SK-N-MC (cell line): Measurements from ENCODE around the gene TP53BP2.
"Not testable (repeated sequence)": the region's sequence is repeated elsewhere in the genome, so short reads cannot be mapped to it uniquely, and the experiment has no call there.

ENCODE experiments used
- DNase-seq: peaks from one replicate; pipeline ENCODE4 v3.0.0-alpha.2; 2011; ENCODE audit warnings: low read depth, low spot score
- H3K27ac ChIP-seq: fragments of 200-600 bp; sonication (generic); 2 replicates; pipeline ENCODE4 v1.5.1; 2016; ENCODE audit warnings: mixed run types
- H3K36me3 ChIP-seq: fragments of 200-600 bp; sonication (generic); 2 replicates; pipeline ENCODE4 v1.6.1; 2017; ENCODE audit warnings: antibody characterized with exemption, low read length, mixed read lengths; ENCODE audit not compliant: insufficient read depth
- H3K4me3 ChIP-seq: fragments of 200-600 bp; sonication (generic); 2 replicates; pipeline ENCODE4 v1.5.1; 2016
- H3K9ac ChIP-seq: fragments of 200-600 bp; sonication (generic); 2 replicates; pipeline ENCODE4 v1.8.0; 2017; ENCODE audit warnings: mixed run types, mixed read lengths; ENCODE audit not compliant: insufficient read length
- H3K9me3 ChIP-seq: fragments of 200-600 bp; sonication (generic); 2 replicates; pipeline ENCODE4 v1.6.1; 2017; ENCODE audit warnings: low read depth, mild to moderate bottlenecking, antibody characterized with exemption, low read length, moderate library complexity, mixed read lengths
- EZH2 ChIP-seq: fragments of 200-600 bp; sonication (generic); IDR thresholded peaks from one replicate; pipeline ENCODE4 v1.6.1; 2017; ENCODE audit warnings: antibody characterized with exemption
- FOXP2 ChIP-seq: optimal IDR thresholded peaks from 2 replicates; pipeline ENCODE3; 2011; ENCODE audit warnings: mild to moderate bottlenecking, moderate library complexity; ENCODE audit not compliant: insufficient read depth; ENCODE audit errors: extremely low read length, control extremely low read depth
- POLR2AphosphoS5 ChIP-seq: IDR thresholded peaks from 2 replicates; pipeline ENCODE4 v1.6.1; 2012; ENCODE audit warnings: mild to moderate bottlenecking, low read depth, low read length, borderline replicate concordance

Gene TP53BP2

GRCh38 chr1:223845810-223846682 is at the start of gene TP53BP2:
Gene TP53BP2 (minus strand): TSS chr1:223845947. CDS start chr1:223845680, 267 bp downstream.
- H3K27ac ChIP-seq, result peak within 1 kb of the TSS; percentile 98
- no peaks in the 10 kb centered on the region for H3K9me3 ChIP-seq
- peak within 1 kb of the TSS; percentile 99 for H3K9ac ChIP-seq
- no peak for TF ChIP-seq EZH2
- TF ChIP-seq POLR2AphosphoS5, result peak; percentile 82
- no peak for TF ChIP-seq FOXP2
- no peaks in the 10 kb centered on the region for H3K36me3 ChIP-seq
- H3K4me3 ChIP-seq, result peak within 1 kb of the TSS; percentile 99
- DNase-seq, result no peak

- H3K4me3 ChIP-seq, result not testable (repeated sequence)
Observed at GRCh38 chr1:223890494-223890893, 44.7 kb upstream of the TP53BP2 start.

GRCh38 chr1:223889319-223889718 is 43.6 kb upstream of the TP53BP2 start:
- H3K36me3 ChIP-seq, H3K9ac ChIP-seq, H3K9me3 ChIP-seq, DNase-seq, H3K27ac ChIP-seq, H3K4me3 ChIP-seq: not testable (repeated sequence)

More at GRCh38 chr1:223890494-223890893, 44.7 kb upstream of the TP53BP2 start:
- H3K9me3 ChIP-seq, H3K27ac ChIP-seq, DNase-seq, H3K9ac ChIP-seq, H3K36me3 ChIP-seq: not testable (repeated sequence)

- H3K9me3 ChIP-seq, result no peaks in the 10 kb centered on the region
- H3K9ac ChIP-seq, result no peak overlapping the region
- TF ChIP-seq EZH2 (no peak), FOXP2 (no peak), POLR2AphosphoS5 (no peak)
- no peak overlapping the region for H3K27ac ChIP-seq
- no peak overlapping the region for H3K4me3 ChIP-seq
- DNase-seq, result no peak
- H3K36me3 ChIP-seq, result no peaks in the 10 kb centered on the region
Observed at GRCh38 chr1:223887747-223888418, 42.1 kb upstream of the TP53BP2 start.

- Histone ChIP-seq H3K9ac (no peak overlapping the region), H3K4me3 (no peak overlapping the region), H3K27ac (no peak overlapping the region), H3K9me3 (no peaks in the 10 kb centered on the region), H3K36me3 (no peaks in the 10 kb centered on the region)
- TF ChIP-seq POLR2AphosphoS5 (no peak), FOXP2 (no peak), EZH2 (no peak)
- DNase-seq, result no peak
Observed at GRCh38 chr1:223886516-223886921, 40.8 kb upstream of the TP53BP2 start.

GRCh38 chr1:223885614-223886013 is 39.9 kb upstream of the TP53BP2 start:
- no peak overlapping the region for H3K4me3 ChIP-seq
- H3K9ac ChIP-seq, result no peak overlapping the region
- H3K36me3 ChIP-seq, result no peaks in the 10 kb centered on the region
- TF ChIP-seq POLR2AphosphoS5, result no peak
- TF ChIP-seq EZH2, result no peak
- no peak for TF ChIP-seq FOXP2
- H3K27ac ChIP-seq, result no peak overlapping the region
- no peaks in the 10 kb centered on the region for H3K9me3 ChIP-seq
- no peak for DNase-seq

- DNase-seq, result no peak
- H3K36me3 ChIP-seq, result no peaks in the 10 kb centered on the region
- H3K9ac ChIP-seq, result no peak overlapping the region
- no peak overlapping the region for H3K27ac ChIP-seq
- H3K9me3 ChIP-seq, result no peaks in the 10 kb centered on the region
- no peak overlapping the region for H3K4me3 ChIP-seq
- TF ChIP-seq FOXP2 (no peak), EZH2 (no peak), POLR2AphosphoS5 (no peak)
Observed at GRCh38 chr1:223878598-223879325, 33.0 kb upstream of the TP53BP2 start.

- no peaks in the 10 kb centered on the region for H3K36me3 ChIP-seq
- H3K4me3 ChIP-seq, result no peak overlapping the region
- TF ChIP-seq FOXP2 (no peak), POLR2AphosphoS5 (no peak), EZH2 (no peak)
- DNase-seq, result no peak
- H3K9me3 ChIP-seq, result no peaks in the 10 kb centered on the region
- no peak overlapping the region for H3K9ac ChIP-seq
- no peak overlapping the region for H3K27ac ChIP-seq
Observed at GRCh38 chr1:223877804-223878203, 32.1 kb upstream of the TP53BP2 start.
